B cell (primary cell): ENCODE measurements around the gene BRD1. TPM values are rescaled to one million over a fixed set of nuclear protein-coding genes. Genes with fewer than 3 reads are reported as not detected.
A peak's percentile ranks its signal among the peaks of the same experiment; 100 is the strongest.

Experiments
- ATAC-seq: fragments of 200-7000 bp; cut with Tn5 transposase; one replicate; pipeline ENCODE4 v1.10.0; 2021; ENCODE audit warnings: low read depth, mild to moderate bottlenecking, moderate number of reproducible peaks, moderate library complexity
- CTCF ChIA-PET: fragments of 350-600 bp; sonication (Branson Sonifier 250); formaldehyde crosslinking; loops from one replicate; lab custom pipeline; 2021; ENCODE audit warnings: antibody characterized with exemption, inconsistent platforms; lab: Charles Lee
- POLR2A ChIA-PET: fragments of 350-600 bp; sonication (Branson Sonifier 250); formaldehyde crosslinking; loops from one replicate; lab custom pipeline; 2021; ENCODE audit warnings: antibody characterized with exemption; lab: Charles Lee
- DNase-seq: peaks from one replicate; pipeline ENCODE4 v3.0.0; 2013
- H2AFZ ChIP-seq: 2 replicates; pipeline ENCODE4 v1.6.1; 2012; ENCODE audit warnings: mild to moderate bottlenecking, low read depth, low read length; ENCODE audit not compliant: insufficient read depth, poor library complexity, severe bottlenecking
- H3K27ac ChIP-seq, 2 donors: 1 replicate in 1 of 2; 2 replicates in 1 of 2; pipeline ENCODE4 v1.5.1; 2012 to 2013; ENCODE audit warnings: low read length in 2 of 2, mild to moderate bottlenecking in 2 of 2, moderate library complexity in 1 of 2
- H3K27me3 ChIP-seq, 4 experiments: fragments of 200-600 bp in 1 of 4; sonication (generic) in 1 of 4; replicated peaks in 1 of 4; 1 replicate in 2 of 4; 2 replicates in 2 of 4; pipeline versions ENCODE4 v1.6.1 to v1.7.0; 2013 to 2016; ENCODE audit warnings: low read length in 3 of 4, mild to moderate bottlenecking in 2 of 4, mixed read lengths in 1 of 4, moderate library complexity in 1 of 4; ENCODE audit not compliant: insufficient read depth in 4 of 4, control insufficient read depth in 3 of 4; ENCODE audit errors: control extremely low read depth in 1 of 4
- H3K36me3 ChIP-seq, 2 experiments: replicated peaks in 1 of 2; 1 replicate in 1 of 2; 2 replicates in 1 of 2; pipeline versions ENCODE4 v1.6.1 to v1.7.1; 2013; ENCODE audit warnings: low read length in 1 of 2; ENCODE audit not compliant: insufficient read depth in 2 of 2, control insufficient read depth in 1 of 2; ENCODE audit errors: control extremely low read depth in 1 of 2, extremely low read depth in 1 of 2
- H3K4me1 ChIP-seq, 2 donors: fragments of 200-600 bp in 1 of 2; sonication (generic) in 1 of 2; 1 replicate in 1 of 2; 2 replicates in 1 of 2; pipeline versions ENCODE4 v1.5.1 to v1.6.1; 2013 to 2017; ENCODE audit warnings: low read length in 2 of 2; ENCODE audit not compliant: control insufficient read depth in 2 of 2, insufficient read depth in 2 of 2
- H3K4me2 ChIP-seq: replicated peaks from 2 replicates; pipeline ENCODE3; 2012; ENCODE audit warnings: mild to moderate bottlenecking, low read depth, low read length; ENCODE audit not compliant: poor library complexity, severe bottlenecking
- H3K4me3 ChIP-seq, 5 experiments: fragments of 200-600 bp in 1 of 5; sonication (generic) in 1 of 5; 1 replicate in 3 of 5; 2 replicates in 2 of 5; pipeline versions ENCODE4 v1.5.1 to v1.7.0; 2011 to 2016; ENCODE audit warnings: low read length in 4 of 5, mild to moderate bottlenecking in 4 of 5, low read depth in 2 of 5, control low read depth in 1 of 5, moderate library complexity in 1 of 5; ENCODE audit not compliant: insufficient read depth in 1 of 5; ENCODE audit errors: control extremely low read depth in 1 of 5, extremely low read depth in 1 of 5
- H3K79me2 ChIP-seq: fragments of 200-600 bp; sonication (generic); one replicate; pipeline ENCODE4 v1.6.0; 2016; ENCODE audit warnings: low read length; ENCODE audit not compliant: control insufficient read depth, insufficient read depth
- H3K9ac ChIP-seq: fragments of 200-600 bp; sonication (generic); 2 replicates; pipeline ENCODE4 v1.6.1; 2017; ENCODE audit warnings: mild to moderate bottlenecking, low read length, moderate library complexity
- H3K9me3 ChIP-seq, 3 donors: one replicate each; pipeline versions ENCODE4 v1.6.1 to v1.7.1; 2013; ENCODE audit warnings: low read length in 2 of 3; ENCODE audit not compliant: control insufficient read depth in 2 of 3, insufficient read depth in 1 of 3; ENCODE audit errors: control extremely low read depth in 1 of 3
- H4K20me1 ChIP-seq: 2 replicates; pipeline ENCODE4 v1.6.0; 2012; ENCODE audit warnings: mild to moderate bottlenecking, low read length; ENCODE audit not compliant: insufficient read depth, control insufficient read depth, poor library complexity, severe bottlenecking
- H3K27ac Mint-ChIP-seq: one replicate; pipeline ENCODE4 v1.8.0; 2021; ENCODE audit warnings: mixed read lengths
- H3K27me3 Mint-ChIP-seq: one replicate; pipeline ENCODE4 v1.8.0; 2021; ENCODE audit warnings: mixed read lengths
- H3K4me1 Mint-ChIP-seq: one replicate; pipeline ENCODE4 v1.8.0; 2021; ENCODE audit warnings: mixed read lengths
- H3K4me3 Mint-ChIP-seq: one replicate; pipeline ENCODE4 v1.8.0; 2021; ENCODE audit warnings: mixed read lengths
- H3K9me3 Mint-ChIP-seq: one replicate; pipeline ENCODE4 v1.8.0; 2022; ENCODE audit warnings: mixed read lengths; ENCODE audit not compliant: insufficient read depth
- CTCF ChIP-seq: fragments of 200-600 bp; IDR thresholded peaks from one replicate; pipeline ENCODE4 v1.8.0; 2022; ENCODE audit warnings: antibody characterized with exemption, mild to moderate bottlenecking
- EZH2 ChIP-seq: IDR thresholded peaks from 2 replicates; pipeline ENCODE4 v1.6.1; 2012; ENCODE audit warnings: borderline replicate concordance, low read depth, mild to moderate bottlenecking, moderate library complexity, low read length; ENCODE audit not compliant: insufficient read depth, poor library complexity, severe bottlenecking
- WGBS: methylation state at CpG from one replicate; pipeline ENCODE4 v1.1.5; 2013; ENCODE audit warnings: missing lambda C conversion rate; ENCODE audit not compliant: insufficient coverage; 5-methylcytosine and 5-hydroxymethylcytosine counted together
- intact Hi-C: fragments of 100-400 bp; cut with micrococcal nuclease; formaldehyde crosslinking; loops from one replicate; pipeline ENCODE4 v1.10.0; 2022
- polyA plus RNA-seq: library from polyadenylated mRNA; depleted of rRNA; stranded (reverse); fragments of >200 nt; gene quantifications from 2 replicates; pipeline ENCODE4 v1.2.3, GENCODE V29; 2012
- total RNA-seq, 2 donors: library from RNA; stranded (reverse); fragments of 120-200 nt in 1 of 2; gene quantifications; 1 replicate in 1 of 2; 2 replicates in 1 of 2; pipeline versions ENCODE4 v1.2.3 to v1.2.4, GENCODE V29; 2013 to 2022

BRD1 gene
- total and polyA plus RNA-seq, 2 donors (not counting 1 experiment from before 2014, with no cell fraction given) = 16.9 to 73.3 TPM

DNA sequence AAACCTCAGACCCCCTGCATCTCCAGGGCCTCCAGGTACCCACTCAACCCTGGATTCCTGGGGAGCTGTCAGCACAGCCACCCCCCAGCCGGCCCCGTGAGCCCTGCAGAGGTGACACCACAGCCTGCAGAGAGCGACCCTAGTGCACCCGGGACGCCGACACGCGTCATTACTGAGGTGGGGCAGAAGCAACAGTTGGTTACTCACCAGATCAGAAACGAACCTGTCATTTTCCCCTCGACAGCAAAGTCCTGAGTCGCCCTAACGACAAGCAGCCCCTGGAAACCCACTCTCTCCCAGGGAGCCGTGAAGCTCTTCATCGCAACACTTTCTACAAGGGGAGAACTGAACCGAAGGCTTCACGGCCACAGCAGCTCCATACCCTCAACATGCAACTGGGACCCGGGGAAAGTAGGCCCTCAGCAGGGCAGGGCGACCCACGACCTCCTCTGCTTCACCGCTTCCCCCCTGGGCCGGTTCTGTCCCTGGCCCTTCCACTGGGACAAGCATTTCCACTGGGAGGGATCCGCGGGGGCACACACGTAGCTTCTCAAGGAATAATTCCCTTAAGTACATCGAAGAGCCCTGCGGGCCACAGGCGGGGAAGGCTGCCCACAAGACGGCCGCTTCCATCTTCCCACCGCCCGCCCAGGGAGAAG is 1.6 kb downstream of the BRD1 start:
- Mint-ChIP-seq H3K27ac (peak overlapping the region; percentile 85), H3K9me3 (no peaks in the 10 kb centered on the region), H3K27me3 (no peaks in the 10 kb centered on the region), H3K4me1 (peaks cover 48% of the 10 kb centered on the region), H3K4me3 (peak overlapping the region; percentile 87)
- peaks cover 59% of the 10 kb centered on the region for H4K20me1 ChIP-seq
- ATAC-seq (no peak), DNase-seq (peak; percentile 44)
- H3K36me3 ChIP-seq = peaks cover 0 to 34% of the 10 kb centered on the region in 2 experiments
- peaks cover 0 to 4% (median 0%) of the 10 kb centered on the region in 3 donors for H3K9me3 ChIP-seq
- no peak overlapping the region for H2AFZ ChIP-seq
- peak overlapping the region; percentile 70 for H3K9ac ChIP-seq
- CTCF ChIA-PET = no interaction called here
- no peaks in the 10 kb centered on the region for H3K27me3 ChIP-seq
- peaks cover 59% of the 10 kb centered on the region for H3K79me2 ChIP-seq
- H3K4me1 ChIP-seq = peaks cover 43 to 51% of the 10 kb centered on the region in 2 donors
- H3K4me2 ChIP-seq = peak overlapping the region; percentile 97
- 15% methylated on average over 31 of the region's 31 CpGs for WGBS
- no peak for TF ChIP-seq CTCF
- no peak for TF ChIP-seq EZH2
- POLR2A ChIA-PET = interaction anchor here (0.8 kb wide), 1 partner anchor 89 kb away, joined by 3 read pairs; no protein-coding TSS in a partner anchor
- H3K4me3 ChIP-seq = peak overlapping the region; percentile 41 to 68 (median 66)
- intact Hi-C loops = loop anchor here (5.0 kb wide), 1 partner anchor 101 kb away; no protein-coding TSS in a partner anchor
- H3K27ac ChIP-seq = peak overlapping the region in 1 of 2 donors; percentile 70

DNA sequence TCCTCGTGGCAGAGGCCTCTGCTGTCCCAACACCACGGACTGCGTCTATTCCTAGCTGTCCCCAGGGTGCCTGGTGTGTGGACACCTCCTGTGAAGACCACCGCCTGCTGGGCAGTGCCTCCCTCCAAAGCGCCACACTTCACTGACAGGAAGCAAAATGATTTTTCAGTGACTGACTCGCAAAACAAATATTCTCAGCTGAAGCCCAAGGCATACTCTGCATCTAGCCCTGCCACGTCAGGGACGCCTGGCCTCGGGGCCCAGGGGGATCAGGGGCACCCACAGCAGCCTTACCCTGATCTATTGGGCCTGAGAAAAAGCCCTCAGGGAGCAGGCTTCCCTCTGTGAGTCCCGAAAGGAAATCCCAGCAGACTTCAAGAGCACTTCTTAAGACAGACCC is 2.2 kb downstream of the BRD1 start:
- DNase-seq (no peak), ATAC-seq (no peak)
- Mint-ChIP-seq H3K9me3 (no peaks in the 10 kb centered on the region), H3K4me1 (peaks cover 49% of the 10 kb centered on the region), H3K27ac (peak overlapping the region; percentile 46), H3K4me3 (peak overlapping the region; percentile 87), H3K27me3 (no peaks in the 10 kb centered on the region)
- TF ChIP-seq CTCF = no peak
- no peak for TF ChIP-seq EZH2
- peak overlapping the region; percentile 70 for H3K9ac ChIP-seq
- peaks cover 0 to 40% of the 10 kb centered on the region in 2 experiments for H3K36me3 ChIP-seq
- WGBS = 64% methylated on average over 9 of the region's 10 CpGs
- H3K4me3 ChIP-seq = peak overlapping the region in 3 of 5 experiments; percentile 66 to 68 (median 68)
- H2AFZ ChIP-seq = no peak overlapping the region
- ChIA-PET POLR2A (no interaction called here), CTCF (no interaction called here)
- peaks cover 42 to 51% of the 10 kb centered on the region in 2 donors for H3K4me1 ChIP-seq
- peak overlapping the region; percentile 97 for H3K4me2 ChIP-seq
- H4K20me1 ChIP-seq = peaks cover 65% of the 10 kb centered on the region
- H3K27ac ChIP-seq = no peak overlapping the region
- intact Hi-C loops = loop anchor here (5.0 kb wide), 1 partner anchor 102 kb away; no protein-coding TSS in a partner anchor
- peaks cover 0 to 4% (median 0%) of the 10 kb centered on the region in 3 donors for H3K9me3 ChIP-seq
- peaks cover 65% of the 10 kb centered on the region for H3K79me2 ChIP-seq
- no peaks in the 10 kb centered on the region for H3K27me3 ChIP-seq
